Camera-type eye (tissue), 1 donor: ENCODE measurements around the gene TSPOAP1. TPM values are rescaled to one million over a fixed set of nuclear protein-coding genes. Genes with fewer than 3 reads are reported as not detected.

ENCODE experiments used
- total RNA-seq: library from RNA; depleted of rRNA; stranded (reverse); fragments of >200 nt; gene quantifications from one replicate; pipeline ENCODE4 v1.2.3, GENCODE V29; 2014

Gene TSPOAP1, protein sequence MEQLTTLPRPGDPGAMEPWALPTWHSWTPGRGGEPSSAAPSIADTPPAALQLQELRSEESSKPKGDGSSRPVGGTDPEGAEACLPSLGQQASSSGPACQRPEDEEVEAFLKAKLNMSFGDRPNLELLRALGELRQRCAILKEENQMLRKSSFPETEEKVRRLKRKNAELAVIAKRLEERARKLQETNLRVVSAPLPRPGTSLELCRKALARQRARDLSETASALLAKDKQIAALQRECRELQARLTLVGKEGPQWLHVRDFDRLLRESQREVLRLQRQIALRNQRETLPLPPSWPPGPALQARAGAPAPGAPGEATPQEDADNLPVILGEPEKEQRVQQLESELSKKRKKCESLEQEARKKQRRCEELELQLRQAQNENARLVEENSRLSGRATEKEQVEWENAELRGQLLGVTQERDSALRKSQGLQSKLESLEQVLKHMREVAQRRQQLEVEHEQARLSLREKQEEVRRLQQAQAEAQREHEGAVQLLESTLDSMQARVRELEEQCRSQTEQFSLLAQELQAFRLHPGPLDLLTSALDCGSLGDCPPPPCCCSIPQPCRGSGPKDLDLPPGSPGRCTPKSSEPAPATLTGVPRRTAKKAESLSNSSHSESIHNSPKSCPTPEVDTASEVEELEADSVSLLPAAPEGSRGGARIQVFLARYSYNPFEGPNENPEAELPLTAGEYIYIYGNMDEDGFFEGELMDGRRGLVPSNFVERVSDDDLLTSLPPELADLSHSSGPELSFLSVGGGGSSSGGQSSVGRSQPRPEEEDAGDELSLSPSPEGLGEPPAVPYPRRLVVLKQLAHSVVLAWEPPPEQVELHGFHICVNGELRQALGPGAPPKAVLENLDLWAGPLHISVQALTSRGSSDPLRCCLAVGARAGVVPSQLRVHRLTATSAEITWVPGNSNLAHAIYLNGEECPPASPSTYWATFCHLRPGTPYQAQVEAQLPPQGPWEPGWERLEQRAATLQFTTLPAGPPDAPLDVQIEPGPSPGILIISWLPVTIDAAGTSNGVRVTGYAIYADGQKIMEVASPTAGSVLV (N-terminal part only)
- 52.3 TPM for total RNA-seq

DNA sequence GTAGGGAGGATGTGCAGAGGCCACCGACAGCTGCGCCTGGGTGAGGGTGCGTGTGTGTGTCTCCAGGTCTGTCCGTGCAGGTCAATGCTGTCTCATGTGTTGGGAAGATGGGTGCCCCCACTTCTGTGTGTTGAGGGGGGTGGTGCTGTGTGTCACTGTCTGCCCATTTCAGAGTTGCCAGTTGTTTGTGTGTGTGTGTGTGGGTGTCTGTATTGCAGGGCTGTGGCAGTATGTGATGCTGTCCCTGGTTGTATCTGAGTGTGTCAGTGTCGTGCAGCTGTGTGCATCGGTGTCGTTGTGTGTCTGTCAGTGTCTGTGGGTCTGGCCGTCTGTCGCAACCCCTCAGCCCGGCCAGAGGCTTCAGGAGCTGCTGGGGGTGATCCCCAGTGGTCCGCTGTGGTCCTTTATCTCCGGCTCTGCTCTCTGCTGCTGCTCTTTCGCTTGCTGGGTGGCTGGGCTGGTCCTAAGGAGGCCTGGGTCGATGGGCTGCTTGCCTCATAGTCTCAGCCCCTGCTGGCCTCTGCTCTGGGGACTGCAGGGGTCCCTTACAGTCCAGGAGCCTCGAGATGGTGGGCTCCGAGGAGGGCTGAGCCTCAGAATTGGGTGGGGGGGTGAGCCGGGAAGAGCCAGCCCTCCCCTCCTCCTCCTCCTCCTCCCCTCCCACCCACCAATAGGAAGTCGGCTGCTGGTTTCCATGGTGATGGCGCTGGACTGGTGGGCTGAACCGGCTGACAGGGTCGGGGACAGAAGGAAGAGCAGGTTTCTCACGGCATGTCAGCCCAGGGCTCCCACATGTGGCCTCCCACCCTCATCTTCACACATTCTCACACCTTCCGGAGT is at the start of gene TSPOAP1:
Gene TSPOAP1 (minus strand): TSS at position 601 of the 840 bp plus-strand sequence. CDS start 875 bp downstream, outside the sequence.

DNA sequence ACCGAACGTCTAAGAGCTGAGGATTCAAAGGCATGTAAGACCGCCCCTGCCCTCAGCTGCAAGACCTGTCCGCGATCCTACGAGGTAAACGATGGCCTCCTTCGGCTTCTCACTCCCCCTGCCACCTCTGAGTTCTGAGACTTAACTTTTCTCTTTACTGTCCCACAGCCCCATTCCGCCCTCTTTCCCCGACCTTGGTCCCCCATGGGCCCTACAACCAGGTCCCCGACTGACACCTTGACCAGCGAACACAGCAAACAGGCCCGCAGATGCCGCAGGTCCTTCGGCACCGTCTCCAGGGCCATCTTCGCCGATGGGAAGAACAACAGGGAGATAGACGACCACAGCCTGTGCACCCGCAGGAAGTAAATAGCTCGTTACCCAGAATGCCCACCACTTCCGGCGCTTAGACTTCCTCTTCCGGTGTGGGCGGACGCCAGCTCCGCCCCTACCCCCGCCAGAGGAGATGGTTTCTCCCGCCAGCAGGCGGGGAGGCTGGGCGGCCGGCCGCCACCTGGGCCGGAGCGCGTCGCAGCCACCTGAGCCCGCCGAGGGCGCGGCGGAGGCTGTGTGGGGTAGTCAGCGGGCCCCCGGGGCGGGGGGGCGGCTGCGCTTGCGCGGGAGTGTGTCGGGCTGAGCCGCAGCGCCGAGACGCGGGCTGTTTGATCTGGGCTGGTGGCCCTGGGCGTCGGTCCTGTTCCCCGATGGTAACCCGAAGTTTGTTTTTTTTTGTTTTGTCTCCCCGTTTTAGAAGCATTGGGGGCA is 23.4 kb upstream of the TSPOAP1 start, which contains the start of gene SUPT4H1:
Gene SUPT4H1 (minus strand): TSS at position 371 of the 765 bp plus-strand sequence. CDS start 66 bp downstream, at position 305.

DNA sequence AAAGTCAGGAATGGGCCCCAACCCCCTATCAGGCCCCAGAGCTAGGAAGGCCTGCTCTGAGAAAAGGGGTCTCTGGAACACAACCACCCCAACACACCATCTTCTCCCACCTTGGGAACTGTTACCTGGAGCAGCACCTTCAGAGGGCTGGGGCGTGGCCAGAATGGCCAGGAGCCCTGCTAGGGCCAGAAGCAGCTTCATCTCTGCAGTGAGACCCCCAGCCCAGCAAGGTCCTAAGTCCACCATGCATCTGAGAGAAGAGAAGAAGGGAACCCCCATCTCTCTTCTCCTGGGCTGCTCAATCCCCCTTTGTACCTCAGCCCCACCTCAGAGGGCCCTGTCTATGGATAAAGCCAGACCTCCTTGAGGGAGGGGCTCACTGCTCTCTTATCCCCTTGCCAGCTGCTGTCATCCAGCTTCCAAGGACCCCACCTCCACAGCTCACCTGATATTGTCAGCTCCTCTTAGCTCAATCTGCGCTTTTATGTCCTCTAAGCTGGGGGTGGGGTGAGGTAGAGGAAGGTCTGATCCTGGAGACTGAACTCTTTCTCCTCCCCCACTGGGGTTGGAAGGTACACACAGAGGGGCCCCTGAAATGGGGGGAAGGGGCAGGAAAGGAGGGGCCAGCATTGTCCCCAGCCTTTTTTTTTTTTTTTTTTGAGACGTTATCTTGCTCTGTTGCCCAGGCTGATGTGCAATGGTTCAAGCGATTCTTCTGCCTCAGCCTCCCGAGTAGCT is 47.9 kb downstream of the TSPOAP1 start, which contains the start of gene MPO:
Gene MPO (minus strand): TSS at position 456 of the 738 bp plus-strand sequence. CDS start 177 bp downstream, at position 279.

Other genes with a start within 250 kb of the TSPOAP1 start
- 31.6 TPM for gene DYNLL2, start 245.4 kb downstream of the TSPOAP1 start, total RNA-seq
- not detected for gene OR4D1, start 180.4 kb downstream of the TSPOAP1 start, total RNA-seq
- not detected for gene OR4D2, start 161.8 kb downstream of the TSPOAP1 start, total RNA-seq
- not detected for gene EPX, start 136.1 kb downstream of the TSPOAP1 start, total RNA-seq
- 32.0 TPM for gene MKS1, start 109.5 kb downstream of the TSPOAP1 start, total RNA-seq
- gene LPO, start 90.2 kb downstream of the TSPOAP1 start, total RNA-seq = 0.44 TPM
- gene MPO, start 47.9 kb downstream of the TSPOAP1 start, total RNA-seq = 14.1 TPM
- 38.3 TPM for gene SUPT4H1, start 23.4 kb upstream of the TSPOAP1 start, total RNA-seq
- 4.8 TPM for gene RNF43, start 88.7 kb upstream of the TSPOAP1 start, total RNA-seq
- gene HSF5, start 159.6 kb upstream of the TSPOAP1 start, total RNA-seq = 0.44 TPM
- gene MTMR4, start 185.8 kb upstream of the TSPOAP1 start, total RNA-seq = 92.3 TPM